GM21528 (cell line): ENCODE results near the gene C8B.

ENCODE experiments used
- ATAC-seq: cut with Tn5 transposase; IDR thresholded peaks from one replicate; pipeline ENCODE4 v1.9.1; 2021; ENCODE audit warnings: mild to moderate bottlenecking, moderate library complexity; ENCODE audit not compliant: unreplicated experiment, low FRiP score

Gene C8B

GRCh38 chr1:56965916-56966697 lies at the start of gene C8B:
TSS of gene C8B (minus strand) at chr1:56966015. CDS start at chr1:56965948, 67 bp downstream.
- ATAC-seq, result no peak

GRCh38 chr1:57015071-57015470 lies 49.3 kb upstream of the C8B start:
- no peak for ATAC-seq

- no peak for ATAC-seq
Measured at GRCh38 chr1:57013522-57013921, 47.7 kb upstream of the C8B start.

GRCh38 chr1:57012315-57012714 lies 46.5 kb upstream of the C8B start:
- ATAC-seq, result no peak

- ATAC-seq, result no peak
Measured at GRCh38 chr1:57010511-57010910, 44.7 kb upstream of the C8B start.

- ATAC-seq, result no peak
Measured at GRCh38 chr1:57007948-57008347, 42.1 kb upstream of the C8B start.

- ATAC-seq, result no peak
Measured at GRCh38 chr1:57007472-57007871, 41.7 kb upstream of the C8B start.

- no peak for ATAC-seq
Measured at GRCh38 chr1:57003398-57004139, 37.8 kb upstream of the C8B start.

GRCh38 chr1:56995414-56996100 lies 29.7 kb upstream of the C8B start:
- ATAC-seq, result no peak

GRCh38 chr1:56993475-56993874 lies 27.7 kb upstream of the C8B start:
- no peak for ATAC-seq

- ATAC-seq, result no peak
Measured at GRCh38 chr1:56992318-56993125, 26.7 kb upstream of the C8B start.

- ATAC-seq, result no peak
Measured at GRCh38 chr1:56991576-56991975, 25.8 kb upstream of the C8B start.

GRCh38 chr1:56986397-56986796 lies 20.6 kb upstream of the C8B start:
- no peak for ATAC-seq

GRCh38 chr1:56985857-56986256 lies 20.0 kb upstream of the C8B start:
- ATAC-seq, result no peak

GRCh38 chr1:56983484-56983883 lies 17.7 kb upstream of the C8B start:
- ATAC-seq, result no peak

GRCh38 chr1:56979986-56980755 lies 14.4 kb upstream of the C8B start:
- ATAC-seq, result no peak

- ATAC-seq, result no peak
Measured at GRCh38 chr1:56978819-56979218, 13.0 kb upstream of the C8B start.

- ATAC-seq, result no peak
Measured at GRCh38 chr1:56977910-56978309, 12.1 kb upstream of the C8B start.

GRCh38 chr1:56975446-56975845 lies 9.6 kb upstream of the C8B start:
- no peak for ATAC-seq
